GM12878 (cell line): ENCODE measurements around the gene RGS2. TPM values are rescaled to one million over a fixed set of nuclear protein-coding genes. Genes with fewer than 3 reads are reported as not detected.

Experiments used
- ATAC-seq: fragments of 200-7000 bp; cut with Tn5 transposase; 3 replicates; pipeline ENCODE4 v1.9.1; 2020; ENCODE audit warnings: mild to moderate bottlenecking, moderate library complexity
- BruUV-seq: library from RNA; stranded (reverse); fragments of 400-500 nt; replicated peaks from 2 replicates; lab custom pipeline; 2021; lab: Mats Ljungman, UMichigan
- CTCF ChIA-PET: fragments of 300-600 bp; sonication (Branson Sonifier 250); formaldehyde crosslinking; extraction: SDS; loops from one replicate; lab custom pipeline; 2021; ENCODE audit warnings: inconsistent platforms; lab: Yijun Ruan, JAX
- POLR2A ChIA-PET: fragments of 350-600 bp; formaldehyde crosslinking; extraction: SDS; loops from one replicate; lab custom pipeline; 2021; ENCODE audit warnings: inconsistent platforms; lab: Charles Lee
- RAD21 ChIA-PET: fragments of 300-600 bp; sonication (Branson Sonifier 250); formaldehyde crosslinking; loops from one replicate; lab custom pipeline; 2023; ENCODE audit warnings: antibody characterized with exemption; ENCODE audit not compliant: unreplicated experiment; lab: Charles Lee
- SMC1A ChIA-PET: fragments of 300-600 bp; sonication (Branson Sonifier 250); formaldehyde crosslinking; loops from one replicate; lab custom pipeline; 2023; ENCODE audit not compliant: unreplicated experiment, uncharacterized antibody; lab: Charles Lee
- DNase-seq: peaks from one replicate; pipeline ENCODE4 v3.0.0-alpha.2; 2011; ENCODE audit warnings: low read depth, low spot score
- FAIRE-seq: peaks from 3 replicates; lab custom pipeline; 2011; peaks lifted over from hg19 to GRCh38; lab: Jason Lieb, UNC
- H2AFZ ChIP-seq: 2 replicates; pipeline ENCODE4 v1.6.0; 2011; ENCODE audit warnings: low read depth, low read length, control low read depth; ENCODE audit not compliant: control insufficient read depth
- H3K27ac ChIP-seq: 2 replicates; pipeline ENCODE4 v1.5.1; 2011; ENCODE audit warnings: control low read depth; ENCODE audit not compliant: control insufficient read depth, insufficient read depth
- H3K27me3 ChIP-seq, 2 experiments: replicated peaks in 1 of 2; 2 replicates each; pipeline versions ENCODE4 v1.6.0 to v1.6.1; 2011; ENCODE audit warnings: low read length in 1 of 2; ENCODE audit not compliant: control insufficient read depth in 2 of 2, insufficient read depth in 2 of 2
- H3K36me3 ChIP-seq, 2 experiments: 2 replicates each; pipeline ENCODE4 v1.5.1; 2011; ENCODE audit warnings: low read length in 1 of 2; ENCODE audit not compliant: control insufficient read depth in 2 of 2, insufficient read depth in 2 of 2
- H3K4me1 ChIP-seq: 2 replicates; pipeline ENCODE4 v1.6.1; 2011; ENCODE audit warnings: mild to moderate bottlenecking, low read length, moderate library complexity, mixed read lengths; ENCODE audit not compliant: control insufficient read depth, insufficient read depth
- H3K4me2 ChIP-seq: 2 replicates; pipeline ENCODE4 v1.6.0; 2011; ENCODE audit warnings: control low read depth; ENCODE audit not compliant: control insufficient read depth, insufficient read depth
- H3K4me3 ChIP-seq: fragments of 200-600 bp; sonication (generic); 2 replicates; pipeline ENCODE4 v1.5.1; 2016
- H3K79me2 ChIP-seq: 2 replicates; pipeline ENCODE4 v1.6.0; 2011; ENCODE audit warnings: low read length; ENCODE audit not compliant: control insufficient read depth, insufficient read depth
- H3K9ac ChIP-seq: 2 replicates; pipeline ENCODE4 v1.8.0; 2011; ENCODE audit warnings: low read length, control low read depth, mixed read lengths; ENCODE audit not compliant: control insufficient read depth, insufficient read depth
- H3K9me3 ChIP-seq: replicated peaks from 3 replicates; pipeline ENCODE4 v1.5.1; 2011; ENCODE audit warnings: mild to moderate bottlenecking, low read length; ENCODE audit not compliant: control insufficient read depth, insufficient read depth
- H4K20me1 ChIP-seq: 2 replicates; pipeline ENCODE4 v1.6.0; 2011; ENCODE audit not compliant: control insufficient read depth, insufficient read depth
- CBX5 ChIP-seq: sonication (generic); IDR thresholded peaks from 2 replicates; pipeline ENCODE4 v1.6.1; 2016; ENCODE audit warnings: low read depth, moderate library complexity, mild to moderate bottlenecking, inconsistent platforms
- FOXK2 ChIP-seq: fragments of 450-650 bp; IDR thresholded peaks from 2 replicates; pipeline ENCODE4 v1.6.1; 2017; ENCODE audit warnings: mild to moderate bottlenecking, moderate library complexity
- HDGF ChIP-seq: fragments of 450-650 bp; IDR thresholded peaks from 2 replicates; pipeline ENCODE4 v1.6.1; 2016; ENCODE audit warnings: antibody characterized with exemption
- IRF4 ChIP-seq: IDR thresholded peaks from 2 replicates; pipeline ENCODE4 v1.6.1; 2011; ENCODE audit warnings: low read depth, low read length
- MTA2 ChIP-seq: fragments of 450-650 bp; IDR thresholded peaks from 2 replicates; pipeline ENCODE4 v1.6.1; 2016; ENCODE audit warnings: low read depth, mild to moderate bottlenecking, moderate library complexity
- NR2C1 ChIP-seq: fragments of 450-650 bp; IDR thresholded peaks from 2 replicates; pipeline ENCODE4 v1.6.1; 2017; ENCODE audit warnings: antibody characterized with exemption, mild to moderate bottlenecking, moderate library complexity
- NR2C2 ChIP-seq: IDR thresholded peaks from 2 replicates; pipeline ENCODE4 v1.6.1; 2011; ENCODE audit warnings: borderline replicate concordance, low read depth; ENCODE audit not compliant: control insufficient read depth, insufficient read length
- NRF1 ChIP-seq: conservative IDR thresholded peaks from 2 replicates; pipeline ENCODE4 v1.6.1; 2011; ENCODE audit warnings: mild to moderate bottlenecking, low read depth, low read length, improper control_type of control experiment
- RBBP5 ChIP-seq: fragments of 200-600 bp; sonication (generic); conservative IDR thresholded peaks from 2 replicates; pipeline ENCODE4 v1.6.1; 2016
- STAT1 ChIP-seq: fragments of 450-650 bp; conservative IDR thresholded peaks from 2 replicates; pipeline ENCODE4 v1.6.1; 2014; ENCODE audit warnings: antibody characterized with exemption, mild to moderate bottlenecking
- TCF3 ChIP-seq: IDR thresholded peaks from 2 replicates; pipeline ENCODE4 v1.6.1; 2012; ENCODE audit warnings: low read depth, mild to moderate bottlenecking, low read length, borderline replicate concordance; ENCODE audit not compliant: insufficient read depth
- TCF7 ChIP-seq: IDR thresholded peaks from 2 replicates; pipeline ENCODE4 v1.6.1; 2014; ENCODE audit warnings: antibody characterized with exemption, borderline replicate concordance
- WRNIP1 ChIP-seq: IDR thresholded peaks from 2 replicates; pipeline ENCODE4 v1.6.1; 2011; ENCODE audit warnings: low read depth, low read length, improper control_type of control experiment, borderline replicate concordance
- in situ Hi-C: fragments of 300-500 bp; cut with MboI; formaldehyde crosslinking; loops from 9 replicates; pipeline ENCODE4 v1.14.3; 2018; ENCODE audit warnings: mixed read lengths
- intact Hi-C: fragments of 100-400 bp; cut with micrococcal nuclease; formaldehyde crosslinking; loops from one replicate; pipeline ENCODE4 v1.14.2; 2022; ENCODE audit not compliant: unreplicated experiment
- polyA plus RNA-seq, 11 experiments: library from polyadenylated mRNA; depleted of rRNA in 4 of 11; unstranded in 6 of 11; stranded (reverse) in 5 of 11; fragments of >200 nt; fragmentation: Nextera tagmentation in 4 of 11; fragmentation: Illumina TruSeq in 1 of 11; extraction: Ambion mirVana in 4 of 11; extraction: Trizol in 1 of 11; gene quantifications; 1 replicate in 1 of 11; 2 replicates in 10 of 11; pipeline versions ENCODE4 v1.2.1 to v1.2.3, GENCODE V29; 2011 to 2016; ENCODE audit warnings: inconsistent platforms in 2 of 11, missing spikeins in 2 of 11, low read depth in 1 of 11
- total RNA-seq, 4 experiments: library from RNA; depleted of rRNA in 3 of 4; stranded (reverse); fragments of >200 nt in 3 of 4; fragmentation: Illumina TruSeq in 1 of 4; extraction: Trizol in 1 of 4; gene quantifications; 2 replicates each; pipeline versions ENCODE4 v1.2.1 to v1.2.3, GENCODE V29; 2013 to 2021

RGS2 gene
- total and polyA plus RNA-seq, 10 of the 15 experiments (the other 5 are each of a cell fraction or from before 2014, with no cell fraction given), result 0.27 to 2.3 (median 0.98) TPM

GRCh38 chr1:192801451-192801850 is 7.4 kb upstream of the RGS2 start (continued):
- TF ChIP-seq HDGF (no peak), FOXK2 (no peak)

- Histone ChIP-seq H3K27me3 (no peaks in the 10 kb centered on the region; a peak in 1 of 4 replicates), H3K36me3 (no peaks in the 10 kb centered on the region), H3K9me3 (no peaks in the 10 kb centered on the region), H4K20me1 (no peaks in the 10 kb centered on the region), H3K27ac (no peak overlapping the region), H3K4me1 (peaks cover 5% of the 10 kb centered on the region; the same call in 1 of the 2 replicates), H3K4me3 (no peak overlapping the region), H3K4me2 (no peak overlapping the region), H3K79me2 (no peaks in the 10 kb centered on the region), H3K9ac (no peak overlapping the region), H2AFZ (no peak overlapping the region)
- intact Hi-C loops, result loop anchor here (2.0 kb wide), 1 partner anchor 326 kb away; no protein-coding TSS in a partner anchor
- ChIA-PET SMC1A (interaction anchor here (0.6 to 13.8 kb wide), 4 partner anchors 96 to 327 kb away, joined by 3 to 114 read pairs (median 32); no protein-coding TSS in a partner anchor), POLR2A (no interaction called here), CTCF (interaction anchor here (1.0 to 13.5 kb wide), 6 partner anchors 9 to 328 kb away, joined by 3 to 168 read pairs (median 4); no protein-coding TSS in a partner anchor), RAD21 (interaction anchor here (1.1 to 6.2 kb wide), 2 partner anchors 218 to 327 kb away, joined by 3 to 61 read pairs; no protein-coding TSS in a partner anchor)
- TF ChIP-seq NRF1 (no peak), STAT1 (no peak), RBBP5 (no peak), MTA2 (no peak), NR2C1 (no peak), WRNIP1 (no peak), CBX5 (no peak), NR2C2 (no peak), TCF7 (no peak), TCF3 (no peak), IRF4 (no peak)
- BruUV-seq, result no TSS peak
- in situ Hi-C loops, result loop anchor here (5.0 kb wide), 1 partner anchor 330 kb away; no protein-coding TSS in a partner anchor
- no peak for FAIRE-seq
- no peak for ATAC-seq
- no peak for DNase-seq
Measured at GRCh38 chr1:192802406-192802805, 6.4 kb upstream of the RGS2 start.
